ENCODE data around the gene SCUBE1.
A peak's percentile ranks its signal among the peaks of the same experiment; 100 is the strongest.

Gene SCUBE1

DNA sequence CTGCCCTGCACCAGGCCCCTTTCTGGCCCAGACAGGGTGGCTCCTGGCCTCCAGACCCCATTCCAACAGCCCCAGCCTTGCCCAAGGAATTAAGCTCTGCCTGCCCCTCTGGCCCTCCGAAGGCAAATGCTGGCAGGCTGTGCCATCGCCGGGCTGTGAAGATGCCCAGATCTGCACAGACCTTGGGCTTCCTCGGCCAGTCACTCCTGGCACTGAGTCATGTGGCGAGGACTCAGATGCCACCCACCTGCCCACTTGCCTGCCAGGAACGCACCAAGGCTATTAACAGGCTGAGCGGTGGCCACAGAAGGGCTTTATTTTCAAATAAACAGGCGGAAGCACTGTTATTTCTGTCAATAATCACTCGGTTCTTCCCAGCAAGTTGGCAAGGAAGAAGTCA is 105.9 kb downstream of the SCUBE1 start:
- no peak for DNase-seq (ENCODE audit: low read depth in 2 of 2)

DNA sequence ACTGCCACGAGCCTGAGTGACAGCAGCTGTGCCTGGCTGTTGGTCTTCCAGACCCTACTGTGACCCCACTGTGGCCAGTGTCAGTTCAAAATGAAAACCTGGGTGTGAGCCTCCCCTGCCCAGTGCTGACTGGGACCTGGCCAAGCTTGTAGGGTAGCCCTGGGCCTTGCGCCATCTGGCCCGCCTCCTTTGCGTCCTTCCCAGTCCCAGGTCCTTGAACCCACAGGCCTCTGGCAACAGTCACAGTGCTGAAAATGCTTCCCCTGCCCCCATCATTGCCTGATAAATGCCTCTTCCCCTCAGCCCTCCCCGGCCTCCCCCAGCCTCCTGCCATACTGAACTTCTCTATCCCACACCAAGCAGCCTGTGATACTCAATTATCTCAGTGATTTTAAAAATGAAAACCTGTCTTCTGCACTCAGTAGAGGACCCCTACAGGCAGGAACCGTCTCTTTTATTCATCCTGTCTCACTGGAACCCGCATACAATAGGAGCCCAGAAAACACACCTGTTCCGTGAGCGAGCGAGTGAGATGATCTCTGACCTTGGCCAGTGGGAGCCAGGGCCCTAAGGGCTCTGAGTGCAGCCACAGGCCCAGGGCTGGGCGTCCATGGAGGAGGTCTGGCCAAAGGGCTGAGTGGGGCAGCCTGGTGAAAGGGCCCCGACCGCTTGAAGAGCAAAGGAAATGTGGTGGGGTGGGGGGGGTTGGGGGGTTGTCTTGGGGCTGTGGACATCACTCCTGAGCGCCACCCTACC is 106.6 kb downstream of the SCUBE1 start:
- no peak for DNase-seq (ENCODE audit: low read depth in 2 of 2)

DNA sequence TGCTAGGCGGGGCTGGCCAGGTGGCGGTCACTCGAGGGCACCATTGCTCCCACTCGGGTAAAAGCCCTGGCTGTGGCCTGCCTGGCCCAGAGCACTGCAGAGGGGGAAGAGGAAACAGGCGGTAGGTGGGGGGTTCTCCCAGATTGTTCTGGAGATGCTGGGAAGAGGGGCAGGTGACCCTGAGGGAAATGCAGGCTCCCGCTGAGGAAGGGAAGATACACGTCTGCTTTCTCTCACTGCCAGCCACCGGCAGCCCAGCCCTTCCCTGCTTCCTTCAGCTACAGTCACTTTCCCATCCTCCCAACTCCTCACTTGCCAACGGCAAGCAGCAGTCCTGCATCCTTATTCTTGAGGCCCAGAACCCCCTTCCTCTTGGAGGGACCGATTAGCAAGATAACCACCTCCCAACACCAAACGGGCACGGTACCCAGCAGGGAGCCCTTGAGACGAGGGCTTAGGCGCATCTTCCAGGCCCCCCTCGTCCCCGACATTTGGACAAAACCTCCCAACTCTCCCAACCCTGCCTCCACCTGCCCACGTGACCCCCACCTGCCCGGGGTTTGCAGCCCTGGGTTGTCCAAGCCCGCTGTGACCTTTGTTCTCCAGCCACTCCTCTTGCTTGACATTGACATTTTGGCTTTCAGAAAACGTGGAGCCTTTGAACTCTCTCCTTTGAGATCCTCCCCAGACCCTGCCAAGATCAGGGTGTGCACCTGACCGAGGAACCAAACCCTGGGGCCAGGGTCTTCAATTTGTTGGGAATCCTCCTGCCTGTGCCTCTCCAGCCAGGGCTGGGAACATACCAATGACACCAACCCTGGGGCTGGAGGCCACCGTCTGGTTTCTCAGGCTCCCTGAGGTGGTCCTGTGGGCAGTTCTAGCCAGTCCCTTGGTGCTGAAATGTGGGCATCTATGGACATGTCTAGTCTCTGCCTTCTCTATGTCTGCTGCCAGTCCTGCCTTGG is 107.4 kb downstream of the SCUBE1 start:
- no peak for DNase-seq (ENCODE audit: low read depth in 2 of 2)

DNA sequence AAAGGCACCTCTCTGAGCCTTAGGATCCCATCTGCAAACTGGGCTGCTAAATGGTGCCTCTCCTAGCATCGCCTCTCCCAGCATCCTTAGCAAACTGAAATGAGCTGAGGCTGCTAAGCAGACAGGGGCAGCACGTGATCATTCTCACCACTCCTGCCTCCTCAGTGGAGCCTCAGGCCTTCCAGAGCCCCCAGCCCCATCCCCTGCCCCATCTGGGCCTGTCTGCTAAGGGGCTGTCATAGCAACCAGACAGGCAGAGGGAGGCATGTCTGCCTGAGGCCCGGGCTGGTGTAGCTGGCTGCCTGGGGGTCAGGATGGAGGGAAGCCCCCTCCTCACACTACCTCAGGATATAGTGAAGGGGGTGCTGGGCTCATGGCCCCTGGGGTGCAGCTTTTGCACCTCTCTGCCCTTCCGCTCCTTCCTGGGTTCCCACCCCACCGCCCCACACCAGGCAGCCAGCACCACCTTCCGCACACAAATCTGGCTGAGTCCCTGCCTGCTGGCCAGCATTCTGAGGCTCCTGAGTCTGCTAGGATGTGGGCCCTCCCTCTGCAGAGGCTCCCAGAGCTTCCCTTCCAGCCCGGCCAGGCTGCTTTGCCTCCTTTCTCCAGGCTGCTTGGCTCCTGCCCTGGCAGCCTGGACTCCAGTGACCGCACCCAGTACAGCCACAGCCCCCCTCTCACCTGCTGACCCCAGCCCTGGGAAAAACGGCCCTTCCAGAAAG is 108.7 kb downstream of the SCUBE1 start:
- no peak for DNase-seq (ENCODE audit: low read depth in 2 of 2)

DNA sequence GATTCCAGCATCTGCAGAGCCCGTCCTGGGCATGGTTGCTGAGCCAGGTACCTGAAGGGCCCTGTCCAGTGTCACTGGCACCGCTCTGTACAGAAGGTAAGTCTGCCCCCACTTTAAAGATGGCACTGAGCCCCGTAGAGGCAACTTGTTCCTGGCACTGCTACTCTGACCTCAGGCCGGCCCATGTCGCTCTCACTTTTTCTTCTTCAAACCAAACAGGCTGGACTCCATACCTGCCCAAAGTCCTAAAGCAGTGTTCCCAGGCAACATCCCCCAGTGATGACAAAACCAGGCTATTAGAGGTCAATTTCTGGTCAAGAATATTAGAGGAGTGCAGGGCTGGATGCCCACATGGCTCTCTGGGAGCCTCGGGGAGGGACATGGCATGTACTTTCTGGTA is 109.6 kb downstream of the SCUBE1 start:
- DNase-seq (ENCODE audit: low read depth in 2 of 2): no peak

DNA sequence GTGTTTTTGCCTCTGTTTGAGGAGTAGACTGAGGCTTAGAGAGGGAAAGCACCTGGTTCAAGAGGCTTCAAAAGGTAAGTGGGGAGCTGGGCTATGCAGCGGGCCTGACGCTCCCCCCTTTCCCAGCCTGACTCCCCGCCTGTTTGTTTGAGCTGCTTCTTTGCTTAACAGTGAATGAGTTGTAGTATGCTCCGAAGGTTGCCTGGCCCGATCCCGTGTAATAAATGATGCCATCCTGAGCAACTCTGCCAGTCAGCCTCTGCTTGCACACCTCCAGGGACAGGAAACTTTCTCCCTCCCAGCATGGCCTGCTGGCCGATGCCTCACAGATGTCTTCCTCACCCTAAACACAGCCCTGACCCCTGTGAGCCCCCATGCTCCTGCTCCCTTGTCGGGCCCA is 110.7 kb downstream of the SCUBE1 start:
- no peak for DNase-seq (ENCODE audit: low read depth in 2 of 2)

DNA sequence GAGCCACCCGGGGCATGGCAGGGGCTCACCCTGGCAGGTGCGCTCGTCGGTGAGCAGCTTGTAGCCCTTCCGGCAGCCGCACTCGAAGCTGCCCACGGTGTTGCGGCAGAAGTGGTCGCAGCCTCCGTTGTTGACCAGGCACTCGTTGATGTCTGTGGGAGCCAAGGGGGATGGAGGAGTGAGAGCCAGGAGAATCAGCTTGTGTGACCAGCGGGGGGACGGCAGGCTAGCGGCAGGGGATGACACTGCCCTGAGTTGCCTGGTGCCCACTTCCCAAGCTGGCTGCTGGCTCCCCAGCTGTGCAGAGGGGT is 111.5 kb downstream of the SCUBE1 start:
- no peak for DNase-seq (ENCODE audit: low read depth in 2 of 2)

DNA sequence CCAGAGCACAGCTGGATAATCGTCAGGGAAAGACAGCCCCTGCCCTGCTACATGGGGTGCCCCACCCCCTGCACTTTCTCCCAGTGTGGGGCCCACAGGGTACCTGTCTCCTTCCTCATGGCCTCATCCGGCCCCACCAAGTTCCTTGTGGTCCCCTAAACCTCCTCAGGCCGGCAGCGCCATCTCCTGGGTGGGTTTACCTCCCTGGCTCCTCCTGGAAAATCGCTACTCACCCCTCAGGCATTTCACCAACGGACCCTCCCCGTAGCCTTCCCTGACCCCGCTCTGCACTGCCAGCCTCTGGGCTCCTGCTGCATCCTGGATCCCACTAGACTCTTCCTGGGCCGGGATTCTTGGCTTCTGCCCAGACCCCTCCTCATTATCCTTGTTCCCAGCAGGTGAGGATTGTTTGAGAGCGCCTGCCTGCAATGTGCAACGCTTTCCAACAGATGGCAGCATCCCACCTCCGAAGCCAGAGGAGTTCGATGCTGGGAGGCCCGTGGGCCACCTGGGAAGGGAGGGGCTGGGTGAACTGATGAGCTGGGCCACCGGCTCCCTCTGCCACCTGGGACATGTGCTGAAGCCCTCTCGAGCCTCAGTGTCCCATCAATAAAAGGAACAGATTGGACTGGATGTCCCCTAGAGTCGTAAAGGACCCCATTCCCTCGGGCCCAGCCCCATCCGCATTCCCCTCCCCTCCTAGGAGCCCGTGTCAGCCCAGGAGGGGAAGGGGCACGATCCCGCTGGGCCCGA is 112.0 kb downstream of the SCUBE1 start:
- DNase-seq (ENCODE audit: low read depth in 2 of 2): peak; percentile 36 to 42

DNA sequence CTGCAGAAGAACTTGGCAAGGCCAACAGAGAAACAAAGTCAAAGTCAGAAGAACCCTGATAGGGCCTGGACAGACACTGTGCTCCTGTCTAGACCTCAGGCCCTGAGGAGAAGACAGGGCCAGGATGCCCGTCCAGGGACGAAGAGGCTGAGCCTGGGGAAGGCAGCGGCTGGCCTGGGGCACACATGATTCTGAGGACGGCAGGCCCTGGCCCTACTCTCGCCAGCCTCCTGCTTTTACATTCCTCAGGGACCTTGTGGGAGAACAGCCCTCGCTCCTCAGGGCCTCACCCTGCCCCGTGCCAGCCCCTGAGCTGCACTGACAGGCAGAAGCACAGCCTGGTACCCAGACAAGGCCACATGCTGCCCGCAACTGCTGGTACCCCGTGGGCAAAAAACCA is 112.6 kb downstream of the SCUBE1 start:
- no peak for DNase-seq (ENCODE audit: low read depth in 2 of 2)

DNA sequence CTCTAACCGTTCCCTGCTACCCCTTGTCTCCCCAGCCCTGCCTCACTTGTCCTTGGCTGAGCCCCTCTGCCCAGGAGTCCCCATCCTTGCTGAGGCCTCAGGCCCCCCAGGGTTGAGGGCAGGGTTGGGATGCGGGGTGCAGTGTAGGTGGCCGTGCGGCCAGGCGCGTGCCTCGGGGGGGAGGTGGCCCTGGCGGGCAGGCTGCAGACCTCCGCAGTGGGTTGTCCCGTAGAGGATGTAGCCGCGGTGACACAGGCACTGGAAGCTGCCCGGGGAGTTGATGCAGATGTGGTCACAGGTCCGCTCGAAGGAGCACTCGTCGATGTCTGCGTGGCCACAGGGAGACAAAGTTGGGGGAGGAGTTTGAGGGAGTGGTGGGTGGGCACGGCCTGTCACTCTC is 114.3 kb downstream of the SCUBE1 start:
- DNase-seq (ENCODE audit: low read depth in 2 of 2): no peak

DNA sequence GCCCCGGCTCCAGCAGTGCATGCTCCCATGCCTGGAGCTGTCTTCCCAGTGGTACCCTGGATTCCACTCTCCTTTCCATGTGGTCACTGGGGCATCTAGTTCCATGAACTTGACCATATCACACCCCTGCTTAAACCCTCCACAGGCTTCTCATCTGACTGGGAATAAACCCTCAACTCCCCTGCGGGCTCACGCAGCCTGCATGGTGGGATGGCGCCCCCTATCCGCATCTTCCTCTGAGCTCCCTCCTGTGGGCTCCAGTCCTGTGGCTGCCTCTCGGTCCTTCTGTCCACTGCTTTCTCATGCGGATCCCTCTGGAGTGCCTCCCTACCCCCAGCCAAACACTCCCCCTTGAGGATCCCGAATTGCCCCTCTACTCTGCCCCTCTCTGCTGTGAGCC is 114.8 kb downstream of the SCUBE1 start:
- no peak for DNase-seq (ENCODE audit: low read depth in 2 of 2)

DNA sequence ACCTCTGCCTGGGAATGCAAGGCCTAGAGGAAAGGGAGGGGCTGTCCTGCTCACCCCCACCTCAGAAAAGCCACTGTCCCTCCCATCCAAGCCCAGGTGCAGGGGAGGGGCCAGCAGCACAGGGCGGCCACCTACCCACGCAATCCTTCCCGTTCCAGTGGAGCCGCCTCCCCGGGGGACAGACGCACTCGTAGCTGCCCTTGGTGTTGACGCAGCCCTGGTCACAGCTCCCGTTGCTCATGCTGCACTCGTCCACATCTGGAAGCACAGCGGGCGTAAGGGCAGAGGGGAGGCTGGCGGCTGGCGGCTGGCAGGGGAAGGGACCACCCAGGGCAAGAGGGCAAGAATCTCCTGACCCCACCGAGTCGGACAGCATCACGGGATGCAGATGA is 115.9 kb downstream of the SCUBE1 start:
- DNase-seq (ENCODE audit: low read depth in 2 of 2): no peak

DNA sequence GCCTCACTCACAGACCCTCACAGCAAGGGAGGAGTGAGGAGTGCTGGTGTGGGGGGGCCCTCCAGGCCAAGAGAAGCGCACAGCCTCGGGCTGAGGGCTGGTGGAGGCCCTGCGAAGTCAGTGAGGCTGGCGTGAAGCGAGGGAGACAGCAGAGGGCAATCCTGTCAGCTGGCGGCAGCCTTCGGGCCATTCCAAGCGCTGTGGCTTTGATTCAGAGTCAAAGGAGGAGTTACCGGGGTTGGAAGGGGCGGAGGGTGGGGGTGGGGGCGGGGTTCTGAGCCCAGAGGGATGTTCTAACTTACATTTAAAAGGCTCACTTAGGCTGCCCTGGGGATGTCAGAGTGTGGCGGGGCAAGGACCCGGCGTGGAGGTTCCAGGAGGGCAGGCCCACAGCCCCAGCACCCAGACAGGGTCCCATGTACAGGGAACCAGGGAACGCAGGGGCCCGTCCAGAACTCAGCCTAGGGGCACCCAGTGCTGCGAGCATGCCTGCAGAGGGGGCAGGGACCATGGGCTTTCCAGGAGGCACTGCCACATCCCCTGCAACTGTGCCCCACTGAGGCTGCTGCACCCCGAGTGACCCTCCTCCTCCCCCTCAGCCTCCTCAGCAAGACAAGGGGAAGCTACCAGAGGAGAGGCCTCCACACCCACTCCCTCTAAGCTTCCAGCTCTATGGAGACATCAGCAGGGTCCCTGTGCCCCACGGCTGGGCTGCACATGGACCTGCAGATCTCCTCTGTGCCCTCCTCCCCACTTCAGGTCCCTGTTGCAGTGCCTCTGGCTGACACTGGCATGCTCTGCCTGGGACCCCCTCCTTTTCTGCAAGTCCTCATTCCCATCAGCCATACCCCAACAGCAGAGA is 116.6 kb downstream of the SCUBE1 start:
- no peak for DNase-seq (ENCODE audit: low read depth in 2 of 2)

DNA sequence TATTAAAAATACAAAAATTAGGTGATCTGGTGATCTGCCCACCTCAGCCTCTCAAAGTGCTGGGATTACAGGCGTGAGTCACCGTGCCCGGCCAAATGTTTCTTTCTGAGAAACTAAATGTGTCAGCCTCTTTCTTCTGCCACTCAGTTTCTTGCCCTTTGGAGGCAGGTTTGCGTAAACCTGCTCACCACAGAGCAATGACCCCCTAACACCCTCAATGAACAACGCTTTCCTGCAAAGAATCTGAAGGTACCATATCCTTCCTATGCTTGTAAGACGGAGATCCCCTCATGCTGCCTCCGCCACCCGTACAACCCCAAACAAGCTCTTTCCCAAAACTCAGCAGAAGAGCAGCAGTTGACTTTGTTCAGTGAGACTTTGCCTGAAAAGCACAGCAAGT is 117.6 kb downstream of the SCUBE1 start:
- DNase-seq (ENCODE audit: low read depth in 2 of 2): no peak

DNA sequence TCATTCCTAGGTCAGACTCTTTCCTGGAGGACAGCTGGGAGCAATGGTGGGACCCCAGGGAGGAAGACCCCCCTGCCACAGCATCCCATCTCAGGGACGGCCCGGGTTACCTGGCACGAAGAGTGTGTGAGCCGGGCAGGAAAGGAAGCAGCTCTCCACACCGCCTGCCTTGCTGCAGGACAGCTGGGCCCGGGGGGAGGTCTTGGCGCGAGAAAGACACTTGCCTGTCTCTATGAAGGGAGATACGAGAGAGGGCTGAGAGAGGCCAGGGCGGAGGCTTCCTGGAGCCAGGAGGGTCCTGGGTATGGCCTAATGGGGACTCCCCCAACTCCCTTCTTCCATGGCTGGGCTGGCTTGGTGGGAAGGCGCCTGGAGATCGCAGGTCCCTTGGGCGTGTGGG is 120.2 kb downstream of the SCUBE1 start:
- no peak for DNase-seq (ENCODE audit: low read depth in 2 of 2)

DNA sequence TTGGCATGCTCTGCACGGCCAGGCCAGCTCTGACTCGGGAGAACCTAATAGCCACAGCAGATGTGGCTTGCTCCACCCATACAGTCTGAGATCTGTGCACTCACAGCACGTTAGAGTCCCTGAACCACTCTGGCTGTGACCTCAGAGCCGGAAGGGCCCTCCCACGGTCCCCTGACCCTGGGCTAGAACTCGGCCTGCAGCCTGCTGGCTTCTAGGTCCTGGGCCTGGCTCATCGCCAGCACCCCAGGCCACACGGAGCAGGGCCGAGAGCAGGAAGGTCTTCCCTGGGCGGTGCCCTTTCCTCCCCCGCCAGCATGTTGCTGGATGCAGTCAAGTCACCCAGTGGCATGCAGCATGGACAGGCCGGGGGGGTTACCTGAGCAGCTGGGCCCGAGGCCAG is 120.9 kb downstream of the SCUBE1 start:
- no peak for DNase-seq (ENCODE audit: low read depth in 2 of 2)

DNA sequence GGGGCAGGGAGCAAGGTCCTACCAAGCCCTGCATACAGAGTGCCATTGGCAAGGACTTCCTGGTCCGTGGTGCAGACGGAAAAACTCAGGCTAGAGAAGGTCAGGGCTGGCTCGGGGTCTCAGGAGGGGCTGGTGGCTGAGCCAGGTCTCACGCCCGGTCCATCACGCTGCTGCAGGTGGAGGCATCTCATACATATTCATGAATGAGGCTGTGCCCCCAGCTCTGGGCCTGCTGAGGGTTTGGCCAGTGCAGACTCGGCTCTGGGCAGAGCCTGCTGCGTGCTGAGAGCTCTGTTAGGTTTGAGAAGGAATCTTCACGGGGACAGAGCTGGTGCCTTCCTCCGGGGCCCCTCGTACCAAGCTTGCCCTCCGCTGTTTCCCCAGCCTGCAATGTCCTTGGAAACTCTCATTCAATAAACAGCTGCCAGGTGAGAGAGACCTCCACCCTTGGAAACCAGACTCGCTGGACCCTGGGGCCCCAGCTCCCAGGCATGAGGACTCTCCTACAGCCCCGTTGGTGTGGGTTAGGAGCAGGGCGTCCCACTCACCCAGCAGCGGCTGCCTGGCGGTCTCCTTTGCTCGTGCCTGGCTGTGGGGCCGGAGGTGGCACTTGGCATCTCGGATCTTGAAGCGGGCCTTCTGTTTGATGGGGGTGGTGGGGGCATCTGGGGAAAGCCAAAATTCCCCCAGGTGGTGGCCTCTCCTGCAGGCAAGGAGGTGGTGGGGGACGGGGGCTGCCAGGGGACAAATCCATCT is 122.4 kb downstream of the SCUBE1 start:
- DNase-seq (ENCODE audit: low read depth in 2 of 2): no peak

DNA sequence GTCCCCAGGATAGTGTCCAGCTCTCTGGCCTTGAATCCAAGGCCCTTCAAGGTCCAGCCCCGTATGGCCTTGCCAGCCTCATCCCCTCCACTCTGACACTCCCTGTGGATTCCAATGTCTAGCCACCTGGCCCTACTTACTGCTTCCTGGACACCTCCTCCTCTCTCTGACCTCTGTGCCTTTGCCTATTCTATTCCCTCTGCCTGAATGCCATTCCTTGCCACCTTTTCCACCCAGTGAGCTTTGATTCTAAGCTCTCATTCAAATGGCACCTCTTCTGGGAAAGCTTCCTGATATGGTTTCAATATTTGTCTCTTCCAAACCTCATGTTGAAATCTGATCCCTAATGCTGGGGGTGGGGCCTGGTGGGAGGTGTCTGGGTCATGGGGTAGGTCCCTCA is 124.4 kb downstream of the SCUBE1 start:
- no peak for DNase-seq (ENCODE audit: low read depth in 2 of 2)

DNA sequence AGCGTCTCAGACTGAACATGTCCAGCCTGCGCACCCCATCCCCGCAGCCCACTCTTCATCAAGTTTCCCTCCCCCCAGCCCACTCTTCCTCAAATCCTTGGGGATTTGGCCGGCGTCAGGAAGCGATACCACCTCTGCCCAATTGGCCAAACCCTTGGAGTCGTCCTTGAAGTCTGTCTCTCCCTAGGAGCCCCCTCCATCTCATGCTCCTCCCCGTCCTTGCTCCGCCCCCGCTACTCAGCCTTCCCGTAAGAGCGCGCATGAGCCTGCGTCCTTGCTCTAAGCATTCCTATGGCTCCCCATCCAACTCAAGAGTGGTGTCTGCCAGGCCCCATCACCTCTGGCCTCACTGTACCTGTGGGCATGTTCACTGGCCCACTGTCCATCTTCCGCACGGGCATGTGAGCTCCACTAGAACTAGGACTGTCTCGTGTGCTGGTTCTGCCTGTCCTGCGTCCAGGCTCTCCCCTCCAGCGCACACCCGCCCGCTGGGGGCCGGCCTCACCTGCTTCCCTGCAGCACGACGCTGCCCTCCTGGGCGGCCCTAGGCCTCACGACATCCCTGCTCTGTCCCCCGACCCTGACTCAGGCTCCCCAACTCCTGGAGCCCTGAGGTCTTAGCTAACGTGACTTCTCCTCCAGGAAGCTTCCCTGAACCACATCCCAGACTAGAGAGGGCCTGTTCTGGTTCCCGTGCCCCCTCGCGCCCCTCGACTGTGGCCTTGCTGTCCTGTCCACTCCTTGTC is 125.7 kb downstream of the SCUBE1 start:
- no peak for DNase-seq (ENCODE audit: low read depth in 2 of 2)

Measured in stimulated activated CD8-positive, alpha-beta memory T cell treated with anti-CD3 and anti-CD28 coated beads, Interleukin-15, amount 100 ng/mL, for 48 hours (primary cell).